HEK293T (cell line): ENCODE results near the gene HTATSF1.

Experiments used
- CTCF ChIA-PET: fragments of 350-600 bp; formaldehyde crosslinking; extraction: SDS; loops from one replicate; lab custom pipeline; 2021; ENCODE audit warnings: antibody characterized with exemption, inconsistent platforms; lab: Yijun Ruan, JAX
- POLR2A ChIA-PET: fragments of 350-600 bp; formaldehyde crosslinking; extraction: SDS; loops from one replicate; lab custom pipeline; 2020; ENCODE audit warnings: antibody characterized with exemption, inconsistent platforms; lab: Yijun Ruan, JAX
- DNase-seq: peaks from one replicate; pipeline ENCODE4 v3.0.0; 2012; ENCODE audit warnings: mixed read lengths; ENCODE audit errors: extremely low spot score
- ARNT ChIP-seq: fragments of 450-650 bp; IDR thresholded peaks from 2 replicates; pipeline ENCODE4 v1.6.1; 2017; ENCODE audit warnings: mild to moderate bottlenecking
- BHLHE40 ChIP-seq: fragments of 450-650 bp; IDR thresholded peaks from 2 replicates; pipeline ENCODE4 v1.6.1; 2016; ENCODE audit warnings: mild to moderate bottlenecking, moderate library complexity, borderline replicate concordance
- CTBP1 ChIP-seq: fragments of 450-650 bp; IDR thresholded peaks from 2 replicates; pipeline ENCODE4 v1.6.1; 2016; ENCODE audit warnings: borderline replicate concordance
- ELF4 ChIP-seq: fragments of 450-650 bp; IDR thresholded peaks from 2 replicates; pipeline ENCODE4 v1.6.1; 2017; ENCODE audit warnings: antibody characterized with exemption
- FOXA1 ChIP-seq: fragments of 450-650 bp; IDR thresholded peaks from 2 replicates; pipeline ENCODE4 v1.6.1; 2016; ENCODE audit warnings: mild to moderate bottlenecking
- FOXK2 ChIP-seq: fragments of 450-650 bp; IDR thresholded peaks from 2 replicates; pipeline ENCODE4 v1.6.1; 2016; ENCODE audit warnings: mild to moderate bottlenecking
- FOXM1 ChIP-seq: fragments of 450-650 bp; IDR thresholded peaks from 2 replicates; pipeline ENCODE4 v1.6.1; 2017; ENCODE audit warnings: mild to moderate bottlenecking, borderline replicate concordance
- HDGF ChIP-seq: fragments of 450-650 bp; IDR thresholded peaks from 2 replicates; pipeline ENCODE4 v1.6.1; 2017; ENCODE audit warnings: antibody characterized with exemption, borderline replicate concordance
- L3MBTL2 ChIP-seq: fragments of 450-650 bp; conservative IDR thresholded peaks from 2 replicates; pipeline ENCODE4 v1.6.1; 2016; ENCODE audit warnings: mild to moderate bottlenecking
- LEF1 ChIP-seq: fragments of 450-650 bp; IDR thresholded peaks from 2 replicates; pipeline ENCODE4 v1.6.1; 2017; ENCODE audit warnings: mild to moderate bottlenecking, borderline replicate concordance
- NFRKB ChIP-seq: fragments of 450-650 bp; IDR thresholded peaks from 2 replicates; pipeline ENCODE4 v1.6.1; 2016; ENCODE audit warnings: mild to moderate bottlenecking, moderate library complexity
- PKNOX1 ChIP-seq: fragments of 450-650 bp; IDR thresholded peaks from 2 replicates; pipeline ENCODE4 v1.6.1; 2016
- SP1 ChIP-seq: fragments of 450-650 bp; IDR thresholded peaks from 2 replicates; pipeline ENCODE4 v1.6.1; 2017
- SUZ12 ChIP-seq: fragments of 450-650 bp; IDR thresholded peaks from 2 replicates; pipeline ENCODE4 v1.6.1; 2016; ENCODE audit warnings: mild to moderate bottlenecking
- TARDBP ChIP-seq: fragments of 450-650 bp; IDR thresholded peaks from 2 replicates; pipeline ENCODE4 v1.6.1; 2016
- ZNF384 ChIP-seq: fragments of 450-650 bp; IDR thresholded peaks from 2 replicates; pipeline ENCODE4 v1.6.1; 2016

The HTATSF1 gene

GRCh38 chrX:136541294-136541693 lies 43.9 kb downstream of the HTATSF1 start:
- POLR2A ChIA-PET, result no interaction called here
- peak; percentile 46 for DNase-seq

GRCh38 chrX:136542281-136542680 lies 44.9 kb downstream of the HTATSF1 start:
- TF ChIP-seq SP1 (no peak), SUZ12 (no peak), FOXK2 (no peak), FOXM1 (no peak), ARNT (no peak), LEF1 (no peak), ELF4 (no peak), TARDBP (no peak), BHLHE40 (no peak), ZNF384 (no peak), NFRKB (no peak)
- POLR2A ChIA-PET, result no interaction called here
- DNase-seq, result no peak
- CTCF ChIA-PET, result no interaction called here

More at GRCh38 chrX:136541294-136541693, 43.9 kb downstream of the HTATSF1 start:
- CTCF ChIA-PET, result no interaction called here
- TF ChIP-seq NFRKB, result no peak
- no peak for TF ChIP-seq TARDBP
- TF ChIP-seq L3MBTL2, result peak; percentile 51; the same call in 1 of the 2 replicates

DNA sequence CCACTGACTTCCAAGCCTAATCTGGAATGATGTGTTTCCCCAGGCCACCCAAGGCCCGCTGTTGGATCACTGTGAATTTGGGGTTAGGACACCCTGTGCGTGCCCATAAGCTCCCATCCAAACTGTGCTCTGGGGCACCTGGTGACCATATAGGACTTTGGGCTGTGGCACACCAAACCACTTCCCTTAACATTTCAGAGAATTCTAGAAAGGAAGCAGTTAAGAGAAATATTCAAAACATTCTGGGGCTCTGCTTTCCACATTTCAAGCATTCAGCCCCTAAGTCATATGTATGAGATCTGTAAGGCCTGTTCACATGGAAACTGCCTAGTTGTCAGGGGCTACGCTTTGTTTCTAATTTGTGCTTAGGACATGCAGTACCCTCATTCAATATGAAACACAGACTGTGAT lies 49.0 kb downstream of the HTATSF1 start:
- ChIA-PET POLR2A (no interaction called here), CTCF (no interaction called here)
- TF ChIP-seq NFRKB (no peak), FOXM1 (no peak), TARDBP (no peak), BHLHE40 (no peak), SUZ12 (no peak), L3MBTL2 (no peak), SP1 (no peak), FOXA1 (no peak), LEF1 (no peak), HDGF (no peak), ELF4 (no peak)
- DNase-seq, result no peak

DNA sequence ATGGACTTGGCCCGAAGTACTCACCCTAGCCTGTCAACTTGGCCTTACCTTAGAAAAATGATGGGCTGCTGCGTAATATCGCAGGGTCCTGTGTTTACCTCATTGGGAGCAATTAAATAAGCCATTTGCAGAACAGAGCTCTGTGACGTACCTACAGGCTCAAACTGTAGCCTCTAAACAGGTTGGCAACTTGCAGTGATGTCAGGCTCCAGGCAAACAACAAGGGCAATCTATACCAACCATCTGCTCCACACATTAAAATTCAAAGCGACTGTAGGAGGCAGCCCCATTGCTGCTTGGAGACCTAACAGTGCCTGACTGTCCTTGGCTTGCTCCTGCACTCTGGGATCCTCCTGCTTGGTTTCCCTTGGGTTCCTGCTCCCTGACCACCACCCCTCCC lies 51.8 kb downstream of the HTATSF1 start:
- ChIA-PET CTCF (no interaction called here), POLR2A (no interaction called here)
- no peak for DNase-seq
- TF ChIP-seq HDGF (no peak), ZNF384 (no peak), TARDBP (no peak), FOXA1 (no peak), FOXK2 (no peak), ELF4 (no peak), PKNOX1 (no peak), ARNT (no peak), SP1 (no peak), FOXM1 (no peak), L3MBTL2 (no peak), LEF1 (no peak), CTBP1 (no peak), NFRKB (no peak), BHLHE40 (no peak), SUZ12 (no peak)

GRCh38 chrX:136551410-136551809 lies 54.0 kb downstream of the HTATSF1 start:
- DNase-seq, result no peak
- POLR2A ChIA-PET, result no interaction called here
- TF ChIP-seq ARNT (no peak), FOXK2 (no peak), L3MBTL2 (no peak), HDGF (no peak), CTBP1 (no peak), FOXM1 (no peak), BHLHE40 (no peak), TARDBP (no peak), SP1 (no peak), NFRKB (no peak), ZNF384 (no peak), SUZ12 (no peak), ELF4 (no peak), PKNOX1 (no peak), LEF1 (no peak)
- CTCF ChIA-PET, result no interaction called here

DNA sequence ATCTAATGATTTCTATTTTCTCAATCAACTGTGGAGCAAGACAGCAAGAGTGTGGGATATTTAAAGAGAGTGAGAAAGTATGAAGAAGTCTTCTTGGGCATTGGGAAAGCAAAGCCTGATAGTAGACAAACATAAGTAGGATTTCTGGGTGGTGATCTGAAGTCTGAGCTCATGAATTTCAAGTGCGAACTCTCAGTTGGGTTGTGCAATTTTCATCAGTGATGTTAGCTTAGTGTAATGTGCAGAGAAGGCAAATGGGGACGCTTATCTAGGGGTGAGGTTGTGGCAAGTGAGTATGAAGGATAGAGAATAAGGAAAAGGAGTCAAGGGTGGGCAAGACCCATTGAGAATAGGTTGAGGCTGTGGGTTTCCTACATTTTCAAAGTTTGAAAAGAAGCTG lies 58.3 kb downstream of the HTATSF1 start:
- ChIA-PET CTCF (interaction anchor here (0.7 kb wide), 1 partner anchor 22 kb away, joined by 6 read pairs; no protein-coding TSS in a partner anchor), POLR2A (no interaction called here)
- no peak for DNase-seq
- TF ChIP-seq LEF1 (no peak), BHLHE40 (no peak), FOXA1 (no peak), TARDBP (no peak), FOXK2 (no peak), FOXM1 (no peak), ZNF384 (no peak), ARNT (no peak)
